SU-DHL-6 (cell line): ENCODE data around the gene ATP6V0A1.

Source experiments
- CTCF ChIP-seq: fragments of 200-600 bp; sonication (generic); IDR thresholded peaks from one replicate; pipeline ENCODE4 v1.5.1; 2017; ENCODE audit warnings: antibody characterized with exemption, mild to moderate bottlenecking, low read length, moderate library complexity; ENCODE audit not compliant: insufficient read depth, poor library complexity, severe bottlenecking
- EZH2phosphoT487 ChIP-seq: fragments of 200-600 bp; sonication (generic), shearing (Covaris generic); conservative IDR thresholded peaks from 2 replicates; pipeline ENCODE4 v1.6.1; 2018; ENCODE audit warnings: mild to moderate bottlenecking, antibody characterized with exemption, low read length, moderate library complexity, mixed read lengths

GRCh38 chr17:42559075-42559474 lies 100.4 kb downstream of the ATP6V0A1 start:
- TF ChIP-seq CTCF = no peak
- no peak for TF ChIP-seq EZH2phosphoT487
